ENCODE measurements around the gene ABCD4. TPM values are rescaled to one million over a fixed set of nuclear protein-coding genes. Genes with fewer than 3 reads are reported as not detected.

The ABCD4 gene
- total and polyA plus RNA-seq, 2 donors (not counting 3 experiments of a cell fraction or from before 2014, with no cell fraction given), result 58.2 to 84.2 TPM

GRCh38 chr14:74326369-74327152 is 23.8 kb upstream of the ABCD4 start:
- H3K9ac ChIP-seq (replicated peaks; ENCODE audit: extremely low read depth, insufficient read depth, low read length), result no peak overlapping the region
- no peak overlapping the region for H2AFZ ChIP-seq (ENCODE audit: low read depth, low read length)
- no peak for TF ChIP-seq EZH2 (IDR thresholded peaks at IDR 0.05; ENCODE audit: borderline replicate concordance, low read depth, low read length, severe bottlenecking)
- no peaks in the 10 kb centered on the region for H3K4me1 ChIP-seq (ENCODE audit: control insufficient read depth, extremely low read depth, insufficient read depth, low read length)
- BruUV-seq (replicated peaks), result no TSS peak
- intact Hi-C loops (cut with micrococcal nuclease), result no loop called here
- DNase-seq (ENCODE audit: low read depth, low spot score) (no peak), FAIRE-seq (no peak)
- H3K9me3 ChIP-seq (replicated peaks; ENCODE audit: control insufficient read depth, insufficient read depth, low read length), result no peaks in the 10 kb centered on the region
- H3K9me1 ChIP-seq (replicated peaks; ENCODE audit: control insufficient read depth, extremely low read depth, insufficient read depth, low read length), result no peaks in the 10 kb centered on the region
- no peaks in the 10 kb centered on the region for H3K36me3 ChIP-seq (ENCODE audit: control insufficient read depth in 2 of 2, extremely low read depth in 1 of 2, insufficient read depth in 2 of 2, low read length in 2 of 2)
- POLR2A ChIA-PET, result interaction anchor here (0.5 kb wide), 1 partner anchor 9 kb away, joined by 3 read pairs; no protein-coding TSS in a partner anchor
- H3K79me2 ChIP-seq (ENCODE audit: control insufficient read depth, insufficient read depth, low read length), result no peaks in the 10 kb centered on the region
- no peak overlapping the region for H3K4me2 ChIP-seq (ENCODE audit: insufficient read depth, low read length)
- H4K20me1 ChIP-seq (replicated peaks; ENCODE audit: control insufficient read depth, extremely low read depth, insufficient read depth, low read length), result no peaks in the 10 kb centered on the region
- CTCF ChIA-PET, result interaction anchor here (0.8 to 2.4 kb wide), 5 partner anchors 12 to 152 kb away, joined by 3 to 9 read pairs (median 5); no protein-coding TSS in a partner anchor
- H3K27me3 ChIP-seq (ENCODE audit: control insufficient read depth in 2 of 2, insufficient read depth in 2 of 2, low read length in 2 of 2), result peaks cover 6 to 11% of the 10 kb centered on the region in 2 experiments
- no peak overlapping the region for H3K27ac ChIP-seq (ENCODE audit: insufficient read depth, low read depth, low read length)
- H3K4me3 ChIP-seq (replicated peaks in 1 of 3; ENCODE audit: insufficient read depth in 1 of 3, low read depth in 1 of 3, low read length in 3 of 3), result no peak overlapping the region
- dilution Hi-C loops (cut with MboI; ENCODE audit: extremely low pct_ligation_motif_present, low sequenced_read_pairs), result no loop called here

GRCh38 chr14:74325446-74325845 is 22.7 kb upstream of the ABCD4 start:
- H4K20me1 ChIP-seq (replicated peaks; ENCODE audit: control insufficient read depth, extremely low read depth, insufficient read depth, low read length), result no peaks in the 10 kb centered on the region
- no TSS peak for BruUV-seq (replicated peaks)
- H3K9me3 ChIP-seq (replicated peaks; ENCODE audit: control insufficient read depth, insufficient read depth, low read length), result no peaks in the 10 kb centered on the region
- H3K4me3 ChIP-seq (replicated peaks in 1 of 3; ENCODE audit: insufficient read depth in 1 of 3, low read depth in 1 of 3, low read length in 3 of 3), result no peak overlapping the region
- no peak overlapping the region for H3K4me2 ChIP-seq (ENCODE audit: insufficient read depth, low read length)
- TF ChIP-seq POLR2A (IDR thresholded peaks at IDR 0.05; ENCODE audit: low read depth, low read length) (no peak), CTCF (IDR thresholded peaks at IDR 0.05; ENCODE audit: extremely low read depth in 1 of 2, insufficient read depth in 1 of 2, low read depth in 1 of 2, low read length in 2 of 2) (no peak), MYC (IDR thresholded peaks at IDR 0.05; ENCODE audit: low read depth, low read length) (no peak)
- H3K9me1 ChIP-seq (replicated peaks; ENCODE audit: control insufficient read depth, extremely low read depth, insufficient read depth, low read length), result no peaks in the 10 kb centered on the region
- H3K27ac ChIP-seq (ENCODE audit: insufficient read depth, low read depth, low read length), result no peak overlapping the region
- H3K79me2 ChIP-seq (ENCODE audit: control insufficient read depth, insufficient read depth, low read length), result no peaks in the 10 kb centered on the region
- intact Hi-C loops (cut with micrococcal nuclease) (loop anchor here (1.0 kb wide), 1 partner anchor 154 kb away; no protein-coding TSS in a partner anchor), dilution Hi-C loops (cut with MboI; ENCODE audit: extremely low pct_ligation_motif_present, low sequenced_read_pairs) (no loop called here)
- peaks cover 6 to 11% of the 10 kb centered on the region in 2 experiments for H3K27me3 ChIP-seq (ENCODE audit: control insufficient read depth in 2 of 2, insufficient read depth in 2 of 2, low read length in 2 of 2)
- FAIRE-seq (no peak), DNase-seq (ENCODE audit: low read depth, low spot score) (no peak)
- POLR2A ChIA-PET, result no interaction called here
- H2AFZ ChIP-seq (ENCODE audit: low read depth, low read length), result no peak overlapping the region
- H3K36me3 ChIP-seq (ENCODE audit: control insufficient read depth in 2 of 2, extremely low read depth in 1 of 2, insufficient read depth in 2 of 2, low read length in 2 of 2), result no peaks in the 10 kb centered on the region
- CTCF ChIA-PET, result interaction anchor here (1.2 to 2.4 kb wide), 5 partner anchors 14 to 153 kb away, joined by 4 to 9 read pairs (median 5); no protein-coding TSS in a partner anchor
- H3K9ac ChIP-seq (replicated peaks; ENCODE audit: extremely low read depth, insufficient read depth, low read length), result no peak overlapping the region
- H3K4me1 ChIP-seq (ENCODE audit: control insufficient read depth, extremely low read depth, insufficient read depth, low read length), result no peaks in the 10 kb centered on the region
